ENCODE data around the gene CMTM8.
"Not testable (repeated sequence)": the region's sequence is repeated elsewhere in the genome, so short reads cannot be mapped to it uniquely, and the experiment has no call there.

CMTM8 gene

DNA sequence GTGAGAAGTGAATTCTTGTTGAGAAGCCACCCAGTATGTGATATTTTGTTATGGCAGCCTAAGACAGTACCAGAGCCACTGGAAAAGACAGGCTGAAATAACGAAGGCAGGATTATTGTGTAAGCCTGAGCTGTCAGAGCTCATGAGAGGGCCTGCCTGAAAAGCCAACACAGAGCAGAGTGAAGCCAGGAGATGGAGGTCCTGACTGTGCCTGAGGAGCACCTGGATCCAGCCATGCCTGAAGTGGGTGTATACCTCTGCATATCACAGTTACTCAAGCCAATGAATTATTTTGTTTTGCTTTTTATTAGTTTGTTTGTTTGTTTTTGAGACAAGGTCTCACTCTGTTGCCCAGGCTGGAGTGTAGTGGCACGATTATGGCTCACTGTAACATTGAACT, 149.0 kb downstream of the CMTM8 start:
- no peak for DNase-seq

DNA sequence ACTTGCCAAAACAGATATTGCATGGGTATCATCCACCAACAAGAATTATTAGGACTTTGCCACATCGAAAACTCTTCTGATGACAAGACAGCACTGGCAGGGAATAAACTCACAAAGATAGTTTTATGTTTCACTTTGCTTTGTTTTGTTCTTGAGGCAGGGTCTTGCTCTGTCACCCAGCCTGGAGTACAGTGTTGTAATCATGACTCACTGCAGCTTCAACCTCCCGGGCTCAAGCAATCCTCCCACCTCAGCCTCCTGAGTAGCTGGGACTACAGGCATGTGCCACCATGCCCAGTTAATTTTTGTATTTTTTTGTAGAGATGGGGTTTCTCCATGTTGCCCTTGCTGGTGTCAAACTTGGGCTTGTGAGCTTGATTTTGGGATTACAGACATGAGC, 151.1 kb downstream of the CMTM8 start:
- DNase-seq: not testable (repeated sequence)

DNA sequence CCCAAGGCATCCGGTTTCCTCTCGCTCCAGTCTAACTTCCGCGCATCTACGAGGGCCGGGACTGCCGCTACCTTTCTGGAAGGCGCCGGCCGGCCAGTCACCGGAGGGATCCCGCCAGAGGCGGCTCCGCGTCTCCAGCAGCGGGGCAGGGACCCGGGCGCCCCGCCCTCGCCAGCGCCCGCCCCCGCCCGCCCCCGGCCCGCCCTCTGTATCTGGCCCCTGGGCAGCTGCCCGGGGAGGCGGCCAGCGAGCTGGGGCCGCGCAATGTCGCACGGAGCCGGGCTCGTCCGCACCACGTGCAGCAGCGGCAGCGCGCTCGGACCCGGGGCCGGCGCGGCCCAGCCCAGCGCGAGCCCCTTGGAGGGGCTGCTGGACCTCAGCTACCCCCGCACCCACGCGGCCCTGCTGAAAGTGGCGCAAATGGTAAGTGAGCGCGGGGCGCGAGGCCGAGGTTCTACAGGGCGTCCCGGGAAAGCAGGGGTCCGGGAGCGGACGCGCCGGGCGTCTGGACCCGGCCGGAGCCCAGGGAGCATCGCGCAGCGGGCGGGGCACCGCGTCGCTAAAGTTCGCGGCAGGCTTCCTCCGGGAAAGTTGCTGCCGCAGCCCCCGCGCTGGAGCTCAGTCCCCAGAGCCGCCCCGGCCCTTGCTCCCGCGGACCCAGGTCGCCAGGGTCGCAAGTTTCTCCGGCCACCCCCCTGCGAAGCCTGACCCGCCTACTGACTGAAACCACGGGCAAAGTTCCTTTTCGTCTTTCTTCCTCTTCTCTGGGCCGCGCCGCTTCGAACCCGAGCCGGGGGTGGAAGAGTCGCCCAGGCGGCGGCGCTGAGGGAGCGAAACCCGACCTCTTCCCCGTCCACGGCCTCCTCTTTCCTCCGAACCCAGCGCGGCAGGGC, 153.4 kb downstream of the CMTM8 start, which contains the start of gene CMTM7:
Gene CMTM7 (plus strand): TSS at position 211 of the 893 bp plus-strand sequence. CDS start 54 bp downstream, at position 265.
- peak; percentile 83 for DNase-seq

DNA sequence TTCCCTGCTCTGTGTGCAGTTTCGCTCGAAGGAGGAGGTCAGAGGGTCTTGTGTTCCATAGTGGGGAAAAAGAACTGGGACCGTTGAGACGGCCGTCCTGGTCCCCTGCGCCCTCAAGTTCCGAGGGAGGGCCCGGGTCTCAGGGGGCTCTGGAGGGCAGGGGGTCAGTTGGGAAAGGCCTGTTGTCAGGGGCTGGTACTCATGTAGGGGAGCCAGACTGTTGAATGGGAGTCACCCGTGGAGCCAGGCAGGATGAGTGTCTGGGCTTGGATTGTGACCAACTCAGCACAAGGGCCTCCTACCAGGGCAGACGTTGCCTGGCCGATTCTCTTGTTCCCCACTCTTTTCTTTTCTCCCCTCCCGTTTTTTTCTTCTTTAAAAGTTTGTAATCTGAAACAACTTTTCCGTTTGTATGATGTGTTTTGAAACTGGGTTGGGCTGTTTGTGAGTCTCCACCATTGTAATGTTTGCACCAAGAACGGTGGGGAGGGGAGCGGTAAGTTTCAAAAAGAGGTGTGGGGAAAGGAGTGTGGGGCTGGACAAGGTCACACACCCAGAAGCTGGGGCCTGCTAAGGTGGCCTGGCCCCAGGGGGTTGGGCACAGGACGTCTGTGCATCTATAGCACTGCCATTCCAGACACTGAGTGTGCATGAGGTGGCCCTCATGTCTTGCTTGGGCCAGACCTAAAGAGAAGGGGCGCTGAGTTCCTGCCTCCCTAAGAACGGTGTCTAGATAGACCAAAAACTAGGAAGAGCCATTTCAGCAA, 154.2 kb downstream of the CMTM8 start:
- DNase-seq: peak; percentile 69

DNA sequence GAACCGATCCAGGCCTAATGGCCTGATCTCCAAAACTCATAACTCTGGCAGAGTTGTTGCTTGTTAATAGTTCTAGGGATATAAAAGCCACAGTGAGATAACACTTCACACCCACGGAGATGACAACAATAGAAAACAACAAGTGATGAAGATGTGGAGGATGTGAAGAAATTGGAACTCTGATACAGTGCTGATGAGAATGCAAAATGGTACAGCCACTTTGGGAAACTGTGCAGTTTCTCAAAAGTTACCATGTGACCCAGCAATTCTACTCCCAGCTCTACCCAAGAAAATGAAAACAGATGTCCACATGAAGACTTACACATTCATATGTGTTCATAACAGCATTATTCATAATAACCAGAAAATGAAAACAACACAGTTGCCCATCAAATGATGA, 157.0 kb downstream of the CMTM8 start:
- no peak for DNase-seq

DNA sequence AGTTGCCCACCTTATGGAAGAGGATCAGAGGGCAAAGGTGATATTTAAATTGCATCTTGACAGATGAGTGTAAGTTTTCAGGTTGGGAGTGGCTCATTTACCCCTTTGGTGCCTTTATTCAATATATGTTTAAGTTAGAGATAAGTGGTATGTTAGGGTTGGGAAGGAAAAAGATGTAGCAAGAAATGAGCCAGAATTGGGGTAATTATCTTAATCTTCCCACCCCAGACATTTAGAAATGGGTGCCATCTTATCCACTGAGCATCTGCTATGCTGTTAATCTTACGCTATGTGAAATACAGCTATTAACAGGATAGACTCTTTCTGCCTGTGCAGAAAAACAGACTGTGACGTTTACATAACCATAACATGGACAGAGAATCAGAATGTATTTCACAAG, 159.5 kb downstream of the CMTM8 start:
- no peak for DNase-seq

DNA sequence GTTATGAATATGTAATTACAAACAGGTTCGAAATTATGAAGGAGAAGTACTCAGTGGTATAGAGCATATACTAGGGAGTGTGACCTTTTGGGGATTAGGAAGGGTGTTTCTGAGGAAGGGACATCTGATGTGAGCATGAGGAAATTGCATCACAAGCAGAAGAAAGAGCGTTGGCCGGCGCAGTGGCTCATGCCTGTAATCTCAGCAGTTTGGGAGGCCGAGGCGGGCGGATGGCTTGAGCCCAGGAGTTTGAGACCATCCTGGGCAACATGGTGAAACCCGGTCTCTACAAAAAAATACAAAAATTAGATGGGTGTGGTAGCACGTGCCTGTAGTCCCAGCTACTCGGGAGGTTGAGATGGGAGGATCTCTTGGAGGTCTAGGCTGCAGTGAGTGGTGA, 160.1 kb downstream of the CMTM8 start:
- no peak for DNase-seq

DNA sequence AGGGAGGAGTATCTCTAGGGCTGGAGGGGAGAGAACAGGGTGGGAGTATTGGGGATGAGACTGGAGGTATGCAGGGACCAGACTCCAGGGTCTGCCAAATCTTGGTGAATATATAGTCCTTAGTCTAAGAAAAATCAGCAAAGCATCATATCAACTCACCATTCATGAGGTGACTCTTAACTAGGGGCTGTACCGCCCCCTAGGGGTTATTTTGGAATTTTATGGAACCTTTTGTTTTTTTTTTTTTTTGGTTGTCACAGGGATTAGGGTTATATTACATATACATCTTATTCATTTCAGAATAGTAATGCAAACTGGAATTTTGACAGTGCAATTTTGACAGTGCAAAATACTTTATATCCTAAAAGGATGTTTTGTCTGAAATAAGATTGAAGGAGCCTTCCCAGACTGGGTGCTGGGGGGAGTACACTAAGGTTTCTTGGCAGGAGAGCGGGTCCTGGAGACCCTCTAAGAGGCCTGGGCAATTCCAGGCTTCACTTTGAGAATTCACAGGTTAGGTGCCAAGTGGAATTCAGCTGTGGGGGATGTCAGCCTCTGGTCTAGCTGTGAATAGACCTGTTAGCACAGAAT, 160.6 kb downstream of the CMTM8 start:
- DNase-seq: no peak

DNA sequence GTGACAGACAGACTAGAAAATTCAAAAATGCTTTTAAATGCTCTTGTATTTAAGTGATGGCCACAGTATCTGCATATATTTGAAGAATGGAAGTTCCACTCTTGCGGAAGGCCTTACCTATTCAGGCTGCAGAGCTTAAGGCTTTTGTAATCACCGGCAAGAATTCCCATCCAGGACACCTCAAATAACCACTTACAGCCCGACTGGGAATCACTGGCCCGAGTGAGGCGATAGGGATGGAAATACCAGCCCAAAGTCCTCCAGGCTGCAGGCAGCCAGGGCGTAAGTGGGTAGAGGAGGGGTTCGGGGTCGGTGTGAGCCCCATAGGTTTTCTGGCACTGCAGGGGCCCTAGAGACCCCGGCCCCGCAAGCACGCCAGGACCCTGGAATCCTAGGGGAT, 162.6 kb downstream of the CMTM8 start:
- no peak for DNase-seq

DNA sequence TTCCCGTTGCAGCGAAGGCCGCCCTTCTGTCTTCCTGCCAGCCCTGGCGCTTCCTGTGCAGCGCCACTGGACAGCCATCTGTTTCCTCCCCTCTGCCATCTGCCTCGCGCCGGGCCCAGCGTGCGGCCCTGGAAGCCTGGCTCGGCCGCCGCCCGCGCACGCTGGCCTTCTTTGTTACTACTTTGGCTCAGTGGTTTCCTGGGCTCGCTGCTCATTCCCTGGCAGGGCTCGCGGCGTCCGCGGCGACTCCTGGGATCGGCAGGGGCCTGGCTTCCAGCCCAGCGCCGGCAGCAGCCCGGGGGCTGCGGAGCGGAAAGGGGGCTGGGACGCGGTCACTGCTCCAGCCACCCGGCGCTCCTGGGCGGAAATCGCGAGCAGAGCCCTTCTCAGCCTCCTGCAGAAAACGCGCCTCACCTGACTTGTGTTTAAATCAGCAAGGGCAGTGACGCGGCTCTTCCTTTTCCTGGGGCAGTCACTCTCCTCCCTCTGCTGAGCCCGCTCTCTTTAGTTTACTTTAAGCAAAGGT, 163.1 kb downstream of the CMTM8 start:
- DNase-seq: peak; percentile 86

DNA sequence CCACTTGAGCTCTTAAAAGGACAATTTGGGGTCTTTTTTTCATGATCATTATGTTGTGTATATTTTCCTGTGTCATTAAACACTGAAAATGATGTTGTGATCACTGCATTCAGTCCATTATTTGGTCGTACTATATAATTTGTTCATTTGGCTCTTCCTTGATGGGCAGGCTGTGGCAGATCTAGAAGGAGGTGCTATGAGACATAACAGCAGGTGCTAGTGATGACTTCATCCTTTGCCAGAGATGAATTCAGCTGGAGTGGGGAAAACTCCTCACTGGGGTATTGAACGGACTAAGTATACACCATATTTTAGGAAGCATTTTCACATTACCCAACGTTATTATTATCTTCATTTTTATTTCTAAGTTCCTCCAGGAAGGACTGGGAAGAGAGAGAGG, 165.2 kb downstream of the CMTM8 start:
- DNase-seq: no peak

DNA sequence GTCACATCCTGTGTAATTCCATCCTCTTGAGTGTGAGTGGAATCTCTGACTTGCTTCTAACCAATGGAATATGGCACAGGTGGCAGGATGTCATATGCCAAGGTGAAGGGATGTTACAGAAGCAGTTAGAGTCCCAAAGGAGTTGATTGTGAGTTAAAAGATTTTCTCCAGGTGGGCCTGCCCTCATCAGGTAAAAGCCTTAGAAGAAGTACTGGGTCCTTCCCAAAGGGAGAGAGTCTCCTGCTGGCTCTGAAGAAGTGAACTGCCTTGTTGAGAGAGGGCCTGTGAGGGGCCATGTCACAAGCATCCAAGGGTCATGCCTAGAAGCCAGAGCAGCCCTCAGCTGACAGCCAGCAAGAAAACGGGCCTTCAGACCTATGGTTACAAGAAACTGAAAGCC, 166.2 kb downstream of the CMTM8 start:
- no peak for DNase-seq

DNA sequence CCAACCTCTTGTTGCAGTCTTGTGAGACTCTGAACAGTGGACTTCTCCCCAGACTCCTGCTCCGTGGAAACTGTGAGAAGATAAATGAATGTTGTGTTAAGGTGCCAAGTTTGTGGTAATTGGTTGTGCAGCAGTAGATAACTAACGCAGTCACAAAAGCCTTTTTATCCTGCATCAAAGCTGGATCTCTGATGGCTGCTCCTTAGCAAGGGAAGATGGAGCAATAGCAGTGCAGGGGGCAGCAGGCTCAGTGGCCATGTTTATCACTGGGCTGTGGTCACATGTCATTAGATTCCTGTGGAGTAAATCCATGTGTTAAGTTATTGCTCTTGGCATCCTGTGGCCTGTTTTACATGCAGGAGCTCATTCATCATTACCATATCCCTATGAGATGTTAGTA, 166.7 kb downstream of the CMTM8 start:
- no peak for DNase-seq

DNA sequence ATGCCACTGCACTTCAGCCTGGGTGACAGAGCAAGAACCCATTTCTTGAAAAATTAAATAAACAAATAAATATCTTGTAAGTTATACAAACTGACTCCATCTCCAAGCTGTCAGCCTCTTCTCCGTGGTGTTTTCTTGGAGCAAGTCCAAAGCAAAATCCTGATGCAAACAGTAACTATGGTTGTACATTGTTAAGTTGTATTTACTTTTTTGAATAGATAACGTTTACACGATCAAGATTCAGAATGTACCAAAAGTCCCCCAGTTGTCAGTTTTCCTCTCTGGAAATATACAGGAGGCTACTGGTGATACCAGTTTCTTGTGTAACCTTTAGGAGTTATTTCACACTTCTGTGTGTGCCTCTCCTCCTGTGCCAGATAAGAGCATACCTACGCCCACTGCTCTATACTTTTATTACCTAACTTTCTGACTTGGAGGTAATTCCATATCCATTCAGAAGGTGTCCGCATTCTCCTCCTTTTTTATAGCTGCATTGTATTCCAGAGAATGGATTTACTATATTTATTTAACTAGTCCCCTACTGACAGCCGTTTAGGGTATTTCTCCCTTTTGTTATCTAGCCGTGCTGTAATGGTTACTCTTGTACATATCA, 167.3 kb downstream of the CMTM8 start:
- DNase-seq: no peak

DNA sequence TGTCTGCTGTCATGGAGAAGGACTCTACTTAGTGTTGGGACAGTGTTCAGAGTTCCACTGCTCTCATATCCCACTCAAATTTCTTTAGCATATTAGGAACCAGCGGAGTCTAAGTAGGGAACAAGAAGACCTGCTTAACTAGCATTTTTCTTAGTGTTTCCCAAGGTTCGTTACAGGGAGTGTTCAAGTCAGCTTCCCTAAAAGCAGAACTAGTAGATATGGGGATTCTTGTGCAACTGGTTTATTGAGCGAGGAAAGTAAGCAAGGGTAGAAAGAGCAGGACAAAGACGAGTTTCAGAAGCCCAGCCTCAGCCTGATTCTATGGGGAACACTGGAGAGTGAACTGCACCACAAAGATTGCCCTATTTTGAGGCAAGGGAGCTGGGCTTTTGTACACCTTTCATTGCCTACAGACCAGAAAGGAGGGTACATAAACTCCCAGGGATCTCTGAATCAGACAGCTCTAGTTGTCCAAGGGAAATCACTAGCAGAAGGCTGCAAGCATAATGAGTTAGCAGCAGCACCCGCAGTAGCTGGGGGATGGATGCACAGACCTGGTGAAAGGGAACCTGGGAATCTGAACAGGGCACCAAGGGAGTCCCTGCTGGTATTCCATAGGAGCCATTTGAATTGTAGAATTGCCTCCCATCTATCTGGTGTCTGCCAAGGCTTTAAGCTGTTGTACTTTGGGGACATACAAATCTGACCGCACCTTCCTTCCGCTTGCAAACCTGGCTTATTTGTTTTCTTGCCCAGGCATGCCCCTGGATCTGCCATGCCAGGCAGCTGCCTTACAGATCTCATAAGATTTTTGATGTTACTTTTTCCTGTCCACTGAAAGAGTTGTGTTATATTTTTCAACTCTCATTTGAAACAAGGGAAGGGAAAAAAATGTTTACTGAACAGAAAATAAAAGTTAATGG, 168.3 kb downstream of the CMTM8 start:
- DNase-seq: no peak

DNA sequence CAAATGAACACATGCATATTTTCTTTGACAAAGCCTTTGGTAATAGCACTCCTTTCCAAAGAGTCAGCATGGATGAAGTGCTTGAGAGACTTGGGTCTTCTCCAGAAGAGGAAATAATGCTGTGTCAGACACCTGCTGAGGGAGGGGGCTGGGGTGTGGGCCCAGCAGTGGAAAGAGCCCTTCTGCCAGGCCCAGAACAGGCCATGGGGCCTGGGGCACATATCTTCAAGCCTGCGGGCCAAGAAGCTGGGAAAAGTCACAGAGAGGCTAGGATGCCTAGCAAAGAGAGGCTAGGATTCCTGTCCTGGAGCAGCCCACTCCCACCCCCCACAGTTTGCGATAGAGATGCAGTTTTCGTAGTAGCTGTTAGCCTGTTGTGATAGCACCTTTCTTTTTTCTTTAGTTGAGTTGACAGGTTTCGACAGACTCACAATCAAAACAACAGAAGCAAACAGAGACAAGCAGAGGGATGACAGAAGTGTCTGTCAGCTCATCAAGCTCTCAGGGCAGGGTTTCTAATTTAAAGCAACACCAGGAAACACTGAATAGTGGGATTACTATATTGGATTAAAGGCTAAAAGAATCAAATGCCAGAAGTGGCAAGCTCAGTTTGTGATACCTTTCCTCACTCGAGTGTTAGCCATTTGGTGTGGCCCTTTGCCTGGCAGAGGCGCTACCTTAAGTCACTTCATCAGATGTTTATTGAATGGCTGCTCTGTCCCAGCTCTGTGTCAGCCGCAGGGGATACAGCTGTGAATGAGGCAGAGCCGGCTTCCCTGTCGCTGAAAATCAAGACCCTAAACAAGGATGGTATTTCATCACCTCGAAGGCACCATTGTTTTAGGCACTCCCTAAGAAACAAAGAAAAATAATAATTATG, 172.1 kb downstream of the CMTM8 start:
- DNase-seq: no peak

DNA sequence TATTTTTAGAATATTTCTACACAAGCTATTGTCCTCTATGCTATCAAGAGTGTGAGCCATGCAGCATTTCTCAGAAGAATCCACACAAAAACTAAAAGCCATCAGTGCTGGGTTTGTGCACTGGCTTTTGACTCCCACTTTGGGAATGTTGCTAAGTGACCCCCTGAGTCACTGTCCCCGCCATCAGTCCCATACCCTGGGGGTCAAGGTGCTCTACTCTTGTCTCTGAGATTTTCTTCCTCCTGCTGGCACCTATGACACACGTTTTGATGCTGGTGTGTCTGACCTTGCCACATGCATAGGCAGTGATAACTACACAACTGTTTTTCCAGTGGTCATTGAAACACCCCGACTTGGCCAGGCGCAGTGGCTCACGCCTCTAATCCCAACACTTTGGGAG, 173.0 kb downstream of the CMTM8 start:
- DNase-seq: no peak

DNA sequence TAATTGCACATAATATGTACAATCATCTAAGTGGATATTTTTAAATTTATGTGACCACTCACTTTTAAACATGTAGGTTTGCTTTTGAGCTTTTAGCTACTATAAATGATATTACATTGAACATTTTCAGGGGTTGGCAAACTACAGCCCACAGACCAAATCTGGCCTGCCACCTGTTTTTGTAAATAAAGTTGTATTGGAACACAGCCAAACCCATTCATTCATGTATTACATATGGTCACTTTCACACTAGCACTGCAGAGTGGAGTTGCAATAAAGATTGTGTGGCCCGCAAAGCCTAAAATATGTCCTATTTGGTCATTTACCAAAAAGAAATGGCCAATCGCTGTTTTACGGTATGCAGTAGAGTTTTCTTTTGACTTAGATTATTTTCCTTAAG, 174.4 kb downstream of the CMTM8 start:
- DNase-seq: no peak

DNA sequence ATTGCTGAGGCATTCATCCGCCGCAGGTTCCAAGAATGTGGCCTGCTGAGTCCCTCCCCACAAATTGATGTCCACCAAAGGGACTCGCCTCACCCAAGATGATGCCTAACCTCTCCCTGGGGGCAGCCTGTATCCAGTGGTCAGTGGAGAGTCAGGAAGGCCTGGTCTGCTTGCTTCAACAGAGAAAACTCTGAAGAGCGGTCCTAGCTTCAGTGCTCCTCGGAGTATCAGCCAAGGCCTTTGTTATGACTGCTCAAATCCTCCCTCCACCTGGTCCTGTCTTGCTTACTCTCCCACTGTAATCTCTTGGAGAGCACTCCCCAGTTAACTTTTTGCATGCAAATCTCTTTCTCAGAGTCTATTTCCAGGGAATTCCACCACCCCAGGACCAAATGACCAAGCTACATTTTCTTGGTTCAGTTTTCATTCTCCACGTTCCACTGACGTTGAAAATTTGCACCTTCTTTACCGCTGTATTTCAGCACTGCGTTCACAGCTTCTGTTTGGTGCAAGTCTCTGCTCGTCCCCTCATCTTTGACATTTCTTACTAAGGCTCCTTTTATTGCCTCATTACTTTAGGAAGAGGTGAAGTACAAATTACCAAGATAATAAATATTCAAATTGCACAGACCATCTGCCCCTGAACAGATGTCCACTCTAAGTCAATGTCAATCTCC, 175.5 kb downstream of the CMTM8 start:
- DNase-seq: no peak

DNA sequence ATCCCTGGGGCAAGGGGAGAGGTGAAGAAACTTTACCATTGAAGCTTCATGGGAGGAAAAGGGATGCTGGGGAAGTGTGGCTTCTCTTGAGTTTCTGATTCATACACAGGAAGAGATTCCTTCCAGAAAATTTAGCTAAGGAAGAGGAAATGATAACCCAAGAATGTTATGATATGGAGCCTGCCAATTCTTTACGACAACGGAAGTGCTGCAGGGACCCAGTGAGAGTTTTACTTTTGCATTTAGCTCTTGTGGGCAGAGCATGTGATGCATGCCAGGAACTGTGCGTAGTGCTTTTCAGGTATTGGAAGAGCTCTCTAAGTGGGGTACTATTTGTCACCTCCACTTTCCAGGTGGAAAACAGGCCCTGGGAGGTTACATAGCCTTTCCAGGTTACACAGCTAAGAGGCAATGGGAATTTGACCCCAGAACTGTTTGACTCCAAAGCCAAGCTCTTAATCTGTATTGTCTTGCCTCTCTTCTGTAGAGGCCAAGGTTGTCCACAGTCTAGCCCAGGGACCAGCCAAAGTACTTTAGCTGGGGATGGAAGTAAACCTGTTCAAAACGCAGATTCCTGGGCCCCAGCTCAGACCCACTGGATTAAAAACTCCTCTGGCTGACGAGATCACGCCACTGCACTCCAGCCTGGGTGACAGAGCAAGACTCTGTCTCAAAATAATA, 176.2 kb downstream of the CMTM8 start:
- no peak for DNase-seq

All from left hindlimb (tissue), 1 donor.